Measurements from ENCODE around the gene SFMBT2. TPM values are rescaled to one million over a fixed set of nuclear protein-coding genes. Genes with fewer than 3 reads are reported as not detected.

Gene SFMBT2
- total and polyA plus RNA-seq, 12 donors = 3.7 to 17.9 (median 12.7) TPM

DNA sequence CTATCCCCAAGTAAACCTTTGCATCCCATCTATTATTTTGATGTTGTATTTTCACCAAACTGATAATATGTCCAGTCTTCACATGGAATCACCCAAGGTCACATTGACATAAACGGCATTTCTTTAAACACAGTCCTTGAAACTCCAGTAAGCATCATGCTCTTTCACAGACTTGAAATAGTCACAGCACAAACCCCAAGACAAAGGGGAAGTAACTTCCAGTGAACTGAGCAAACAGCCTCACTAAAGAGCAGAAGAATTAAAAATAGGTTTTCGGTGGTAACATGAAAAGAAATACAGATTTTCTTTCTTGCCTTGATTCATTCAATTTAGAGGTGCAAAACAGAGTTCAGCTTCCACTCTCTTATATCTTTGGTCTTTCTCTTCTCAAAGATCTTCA is 253.7 kb downstream of the SFMBT2 start:
- 43 to 56% (median 45%) methylated on average over 2 of the region's 2 CpGs for WGBS, 4 donors
- no peak for DNase-seq
- intact Hi-C loops (cut with DNase I) = no loop called here
- Histone ChIP-seq H3K4me1 (replicated peaks in 1 of 2) (no peaks in the 10 kb centered on the region), H3K36me3 (replicated peaks in 1 of 2) (no peaks in the 10 kb centered on the region), H3K27ac (no peak overlapping the region), H3K9me3 (replicated peaks in 1 of 3) (no peaks in the 10 kb centered on the region), H3K27me3 (no peaks in the 10 kb centered on the region), H3K4me3 (no peak overlapping the region)
- TF ChIP-seq, protein P1, sequence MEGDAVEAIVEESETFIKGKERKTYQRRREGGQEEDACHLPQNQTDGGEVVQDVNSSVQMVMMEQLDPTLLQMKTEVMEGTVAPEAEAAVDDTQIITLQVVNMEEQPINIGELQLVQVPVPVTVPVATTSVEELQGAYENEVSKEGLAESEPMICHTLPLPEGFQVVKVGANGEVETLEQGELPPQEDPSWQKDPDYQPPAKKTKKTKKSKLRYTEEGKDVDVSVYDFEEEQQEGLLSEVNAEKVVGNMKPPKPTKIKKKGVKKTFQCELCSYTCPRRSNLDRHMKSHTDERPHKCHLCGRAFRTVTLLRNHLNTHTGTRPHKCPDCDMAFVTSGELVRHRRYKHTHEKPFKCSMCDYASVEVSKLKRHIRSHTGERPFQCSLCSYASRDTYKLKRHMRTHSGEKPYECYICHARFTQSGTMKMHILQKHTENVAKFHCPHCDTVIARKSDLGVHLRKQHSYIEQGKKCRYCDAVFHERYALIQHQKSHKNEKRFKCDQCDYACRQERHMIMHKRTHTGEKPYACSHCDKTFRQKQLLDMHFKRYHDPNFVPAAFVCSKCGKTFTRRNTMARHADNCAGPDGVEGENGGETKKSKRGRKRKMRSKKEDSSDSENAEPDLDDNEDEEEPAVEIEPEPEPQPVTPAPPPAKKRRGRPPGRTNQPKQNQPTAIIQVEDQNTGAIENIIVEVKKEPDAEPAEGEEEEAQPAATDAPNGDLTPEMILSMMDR (IDR thresholded peaks at IDR 0.05) = no peak
- no peak for TF ChIP-seq POLR2A (IDR thresholded peaks at IDR 0.05)

DNA sequence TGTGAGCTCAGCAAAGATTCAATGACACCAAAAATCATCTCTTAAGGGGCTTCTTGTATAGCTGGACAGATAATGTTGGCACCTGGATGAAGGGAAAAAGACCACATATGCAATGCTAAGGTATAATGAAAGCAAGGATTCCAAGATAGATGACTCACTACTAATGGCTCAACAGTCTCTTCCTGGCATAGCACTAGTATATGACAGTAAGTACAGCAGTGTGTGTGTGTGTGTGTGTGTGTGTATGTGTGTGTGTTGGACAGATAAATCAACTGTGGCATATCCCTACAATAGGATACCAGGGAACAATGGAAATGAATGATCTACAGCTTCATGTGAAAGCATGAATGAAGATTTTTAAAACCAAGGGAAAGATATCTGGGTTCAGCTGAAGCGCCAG is 257.1 kb downstream of the SFMBT2 start:
- intact Hi-C loops (cut with DNase I) = no loop called here
- H3K4me3 ChIP-seq = no peak overlapping the region
- no peak for TF ChIP-seq POLR2A (IDR thresholded peaks at IDR 0.05)
- TF ChIP-seq, protein P1 (IDR thresholded peaks at IDR 0.05) = no peak
- H3K27me3 ChIP-seq = no peaks in the 10 kb centered on the region
- DNase-seq = peak in 1 of 7 donors; percentile 16
- no peaks in the 10 kb centered on the region for H3K4me1 ChIP-seq (replicated peaks in 1 of 2)
- H3K9me3 ChIP-seq (replicated peaks in 1 of 3) = no peaks in the 10 kb centered on the region
- WGBS, 4 donors = 95 to 100% (median 100%) methylated on average over 1 of the region's 1 CpG
- no peaks in the 10 kb centered on the region for H3K36me3 ChIP-seq (replicated peaks in 1 of 2)
- no peak overlapping the region for H3K27ac ChIP-seq

DNA sequence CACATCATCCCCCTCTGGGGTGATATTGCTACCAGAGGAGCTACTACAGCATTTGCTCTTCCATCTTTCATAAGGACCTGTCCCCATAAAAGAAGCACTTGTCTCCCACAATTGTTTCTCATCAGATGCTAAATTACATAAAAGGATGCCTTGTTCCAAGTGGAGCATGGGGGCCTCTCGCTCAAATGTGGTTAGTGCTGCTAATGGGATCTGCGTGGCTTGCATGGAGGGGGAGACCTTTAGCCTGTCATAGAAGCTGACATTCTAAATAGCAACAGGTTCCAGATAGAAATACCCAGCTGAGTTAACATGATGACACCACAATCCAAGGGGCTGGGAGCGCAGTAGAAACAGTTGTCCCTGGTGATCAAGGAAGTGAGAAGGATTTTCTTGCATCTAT is 257.9 kb downstream of the SFMBT2 start:
- TF ChIP-seq, protein P1 (IDR thresholded peaks at IDR 0.05) = no peak
- no peak for TF ChIP-seq POLR2A (IDR thresholded peaks at IDR 0.05)
- DNase-seq = no peak
- Histone ChIP-seq H3K4me1 (replicated peaks in 1 of 2) (no peaks in the 10 kb centered on the region), H3K27ac (no peak overlapping the region), H3K27me3 (no peaks in the 10 kb centered on the region), H3K4me3 (no peak overlapping the region), H3K9me3 (replicated peaks in 1 of 3) (no peaks in the 10 kb centered on the region), H3K36me3 (replicated peaks in 1 of 2) (no peaks in the 10 kb centered on the region)
- intact Hi-C loops (cut with DNase I) = no loop called here
- 88 to 100% (median 94%) methylated on average over 3 of the region's 3 CpGs for WGBS, 4 donors

GRCh38 chr10:7152341-7152740 is 258.5 kb downstream of the SFMBT2 start:
- H3K27ac ChIP-seq = no peak overlapping the region
- TF ChIP-seq, protein P1 (IDR thresholded peaks at IDR 0.05) = no peak
- no peak for TF ChIP-seq POLR2A (IDR thresholded peaks at IDR 0.05)
- WGBS, 4 donors = 76 to 85% (median 81%) methylated on average over 2 of the region's 2 CpGs
- no peaks in the 10 kb centered on the region for H3K4me1 ChIP-seq (replicated peaks in 1 of 2)
- no peak overlapping the region for H3K4me3 ChIP-seq
- no peaks in the 10 kb centered on the region for H3K27me3 ChIP-seq
- no peak for DNase-seq
- H3K9me3 ChIP-seq (replicated peaks in 1 of 3) = no peaks in the 10 kb centered on the region
- intact Hi-C loops (cut with DNase I) = no loop called here
- no peaks in the 10 kb centered on the region for H3K36me3 ChIP-seq (replicated peaks in 1 of 2)
